ELR (cell line): ENCODE results near the gene BAZ1B.
"Not testable (repeated sequence)": the region's sequence is repeated elsewhere in the genome, so short reads cannot be mapped to it uniquely, and the experiment has no call there.

Experiments
- DNase-seq: peaks from one replicate; pipeline ENCODE4 v3.0.0-alpha.2; 2015; ENCODE audit warnings: low read depth

Gene BAZ1B, protein sequence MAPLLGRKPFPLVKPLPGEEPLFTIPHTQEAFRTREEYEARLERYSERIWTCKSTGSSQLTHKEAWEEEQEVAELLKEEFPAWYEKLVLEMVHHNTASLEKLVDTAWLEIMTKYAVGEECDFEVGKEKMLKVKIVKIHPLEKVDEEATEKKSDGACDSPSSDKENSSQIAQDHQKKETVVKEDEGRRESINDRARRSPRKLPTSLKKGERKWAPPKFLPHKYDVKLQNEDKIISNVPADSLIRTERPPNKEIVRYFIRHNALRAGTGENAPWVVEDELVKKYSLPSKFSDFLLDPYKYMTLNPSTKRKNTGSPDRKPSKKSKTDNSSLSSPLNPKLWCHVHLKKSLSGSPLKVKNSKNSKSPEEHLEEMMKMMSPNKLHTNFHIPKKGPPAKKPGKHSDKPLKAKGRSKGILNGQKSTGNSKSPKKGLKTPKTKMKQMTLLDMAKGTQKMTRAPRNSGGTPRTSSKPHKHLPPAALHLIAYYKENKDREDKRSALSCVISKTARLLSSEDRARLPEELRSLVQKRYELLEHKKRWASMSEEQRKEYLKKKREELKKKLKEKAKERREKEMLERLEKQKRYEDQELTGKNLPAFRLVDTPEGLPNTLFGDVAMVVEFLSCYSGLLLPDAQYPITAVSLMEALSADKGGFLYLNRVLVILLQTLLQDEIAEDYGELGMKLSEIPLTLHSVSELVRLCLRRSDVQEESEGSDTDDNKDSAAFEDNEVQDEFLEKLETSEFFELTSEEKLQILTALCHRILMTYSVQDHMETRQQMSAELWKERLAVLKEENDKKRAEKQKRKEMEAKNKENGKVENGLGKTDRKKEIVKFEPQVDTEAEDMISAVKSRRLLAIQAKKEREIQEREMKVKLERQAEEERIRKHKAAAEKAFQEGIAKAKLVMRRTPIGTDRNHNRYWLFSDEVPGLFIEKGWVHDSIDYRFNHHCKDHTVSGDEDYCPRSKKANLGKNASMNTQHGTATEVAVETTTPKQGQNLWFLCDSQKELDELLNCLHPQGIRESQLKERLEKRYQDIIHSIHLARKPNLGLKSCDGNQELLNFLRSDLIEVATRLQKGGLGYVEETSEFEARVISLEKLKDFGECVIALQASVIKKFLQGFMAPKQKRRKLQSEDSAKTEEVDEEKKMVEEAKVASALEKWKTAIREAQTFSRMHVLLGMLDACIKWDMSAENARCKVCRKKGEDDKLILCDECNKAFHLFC (N-terminal part only)

DNA sequence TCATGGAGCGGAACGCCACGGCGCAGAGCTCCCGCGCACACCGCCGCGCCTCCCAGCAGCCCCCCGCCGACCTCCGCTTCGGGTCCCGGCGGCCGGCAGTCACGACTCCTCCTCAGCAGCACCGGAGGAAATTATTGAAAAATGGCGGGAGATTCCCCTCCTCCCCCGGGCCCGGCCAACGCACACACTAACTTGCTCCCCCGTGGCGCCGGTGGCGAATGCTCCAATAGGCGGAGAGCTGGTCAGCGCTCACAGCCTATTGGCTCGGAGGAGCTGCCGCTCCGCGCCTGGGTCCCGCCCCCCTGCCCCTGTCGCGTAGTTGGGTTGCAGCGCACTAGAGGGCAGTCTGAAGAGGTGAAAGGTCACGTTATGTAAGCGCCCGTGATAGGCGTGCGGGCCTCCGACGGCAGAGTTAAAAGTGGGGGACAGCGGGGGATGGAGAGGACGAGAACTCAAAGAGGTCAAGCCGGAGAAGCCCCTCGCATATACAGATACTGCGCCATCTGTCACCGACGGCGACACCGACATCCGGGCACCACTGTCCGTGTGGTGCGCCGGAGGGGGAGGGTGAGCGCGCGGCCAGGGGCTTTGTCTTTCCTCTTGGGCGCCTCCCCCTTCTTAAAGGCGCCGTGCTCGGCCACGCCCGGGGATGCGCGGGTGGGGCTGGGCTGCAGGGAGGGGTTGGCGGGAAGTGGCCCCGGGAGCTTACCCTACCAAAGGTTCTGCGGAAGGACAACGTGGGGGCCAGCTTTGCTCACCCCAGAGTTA is at the start of gene BAZ1B:
BAZ1B (minus strand) TSS at position 189 of the 768 bp plus-strand sequence. CDS start 360 bp downstream, outside the sequence.
- DNase-seq, result peak; percentile 99

DNA sequence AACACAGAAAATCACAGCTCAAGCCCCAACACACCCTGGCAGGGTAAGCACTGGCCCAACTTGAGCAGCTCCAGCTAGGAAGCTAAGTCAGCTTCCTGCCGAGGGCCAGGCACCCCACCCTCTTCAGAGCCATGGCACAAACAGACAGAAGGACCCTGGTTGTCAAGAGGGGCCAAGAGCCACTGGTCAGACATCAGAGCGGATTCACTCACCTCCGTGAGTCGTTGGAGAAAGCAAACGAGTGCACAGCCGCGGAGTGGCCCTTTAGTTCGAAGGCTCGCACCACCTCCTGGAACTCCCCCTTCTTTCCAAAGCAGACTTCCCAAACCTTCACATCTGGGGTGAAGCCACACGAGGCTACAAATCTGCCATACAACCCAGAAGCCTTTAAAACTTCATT is 48.9 kb upstream of the BAZ1B start:
- no peak for DNase-seq

DNA sequence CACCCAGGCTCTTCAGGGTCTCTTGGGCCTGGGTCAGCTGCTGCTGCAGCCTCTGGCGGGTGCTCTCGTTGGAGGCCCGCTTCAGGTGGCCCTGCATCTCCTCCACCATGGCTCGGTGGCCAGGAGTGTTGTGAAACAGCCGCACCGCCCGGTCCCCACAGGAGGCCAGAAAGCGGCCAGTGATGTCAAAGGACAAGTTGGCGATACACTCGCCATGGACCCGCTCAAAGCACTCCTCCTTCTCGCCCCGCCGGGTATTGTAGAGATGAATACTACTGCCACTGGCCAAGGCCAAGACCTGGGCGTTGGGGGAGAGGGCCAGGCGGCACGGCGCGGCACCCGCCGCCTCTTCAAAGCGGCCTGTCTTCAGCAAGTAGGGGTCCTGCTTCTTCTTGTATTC is 48.4 kb upstream of the BAZ1B start:
- DNase-seq, result no peak

DNA sequence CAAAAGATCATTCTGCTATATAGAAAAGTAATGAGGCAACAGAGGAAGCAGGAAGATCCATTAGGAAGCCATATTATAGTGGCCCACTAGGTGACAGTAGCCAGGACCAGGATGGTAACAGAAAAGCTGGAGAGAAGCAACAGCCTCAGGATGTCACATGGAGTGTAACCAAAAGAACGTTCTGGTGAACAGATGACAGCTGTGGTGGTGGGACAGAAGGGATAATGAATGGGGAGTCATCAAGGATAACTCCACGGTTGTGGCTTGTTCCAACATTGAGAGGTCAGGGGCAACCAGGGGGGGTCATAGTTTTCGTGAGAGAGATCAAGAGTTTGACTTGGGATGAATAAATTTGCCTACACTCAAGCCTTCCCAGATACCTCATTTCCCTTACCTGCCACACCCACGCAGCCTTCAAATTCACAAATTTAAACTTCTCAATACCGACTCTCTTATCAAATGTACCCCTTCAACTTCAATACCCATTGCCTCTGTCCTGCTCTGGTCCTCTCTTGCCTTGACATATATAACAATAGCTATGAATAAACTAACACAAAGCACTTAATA is 47.0 kb upstream of the BAZ1B start:
- no peak for DNase-seq

DNA sequence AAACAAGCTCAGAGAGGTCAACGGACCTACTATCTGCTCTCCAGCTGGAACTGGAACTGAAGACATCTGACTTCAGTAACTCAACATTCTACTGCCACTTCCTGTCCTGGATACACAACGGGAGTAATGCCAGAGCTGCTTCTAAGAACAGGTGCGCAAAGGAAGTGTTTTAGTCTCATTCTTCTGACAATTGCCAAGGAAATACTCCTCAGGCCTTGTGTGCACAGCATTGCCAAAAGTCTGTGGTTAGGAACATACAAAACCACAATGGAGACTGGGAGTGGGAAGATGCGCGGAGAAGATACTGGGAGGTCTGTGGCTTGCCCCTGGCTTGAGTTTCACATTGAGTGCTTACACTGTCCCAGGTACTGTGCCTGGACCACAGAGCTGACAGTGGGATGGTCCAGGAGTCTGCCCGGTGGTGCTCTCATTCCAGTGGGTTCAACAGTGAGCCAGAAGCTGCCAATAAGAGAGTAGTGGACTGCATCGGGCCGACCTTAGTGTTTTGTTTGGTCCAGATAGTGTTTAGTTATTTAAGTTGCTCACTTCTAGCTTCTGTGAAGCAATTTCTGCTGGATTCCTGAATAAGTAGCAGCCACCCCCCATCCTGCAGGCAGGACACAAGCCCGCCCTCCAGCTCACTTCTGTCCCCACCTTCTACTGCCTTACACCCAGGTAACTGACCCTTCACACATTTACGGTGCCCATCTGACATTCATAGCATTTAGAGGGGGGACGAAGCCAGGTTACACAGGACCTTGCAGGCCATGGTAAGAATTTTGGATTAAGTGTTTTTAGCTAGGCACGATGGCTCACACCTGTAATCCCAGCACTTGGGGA is 46.0 kb upstream of the BAZ1B start:
- DNase-seq, result no peak

DNA sequence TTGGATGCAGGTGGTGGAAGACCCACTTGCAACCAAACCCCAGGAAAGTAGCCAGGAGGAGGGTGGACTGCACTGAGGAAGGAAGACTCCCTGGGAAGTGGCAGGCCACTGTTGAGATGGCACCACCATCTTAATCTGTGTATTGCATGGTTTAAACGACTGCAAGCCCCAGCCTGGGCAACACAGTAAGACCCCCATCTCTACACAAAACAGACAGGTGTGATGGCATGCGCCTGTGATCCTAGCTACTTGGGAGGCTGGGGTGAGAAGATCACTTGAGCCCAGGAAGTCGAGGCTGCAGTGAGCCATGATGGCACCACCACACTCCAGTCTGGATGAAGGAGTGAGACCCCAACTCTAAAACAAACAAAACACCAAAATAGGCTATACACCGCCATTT is 45.0 kb upstream of the BAZ1B start:
- DNase-seq, result no peak

DNA sequence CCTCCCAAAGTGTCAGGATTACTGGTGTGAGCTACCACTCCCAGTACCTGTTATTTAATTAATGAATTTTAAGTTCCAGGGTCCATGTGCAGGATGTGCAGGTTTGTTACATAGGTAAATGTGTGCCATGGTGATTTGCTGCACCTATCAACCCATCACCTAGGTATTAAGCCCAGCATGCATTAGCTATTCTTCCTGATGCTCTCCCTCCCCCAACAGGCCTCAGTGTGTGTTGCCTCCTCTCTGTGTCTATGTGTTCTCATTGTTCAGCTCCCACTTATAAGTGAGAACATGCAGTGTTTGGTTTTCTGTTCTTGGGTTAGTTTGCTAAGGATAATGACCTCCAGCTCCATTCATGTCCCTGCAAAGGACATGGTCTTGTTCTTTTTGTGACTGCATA is 44.3 kb upstream of the BAZ1B start:
- DNase-seq, result not testable (repeated sequence)

DNA sequence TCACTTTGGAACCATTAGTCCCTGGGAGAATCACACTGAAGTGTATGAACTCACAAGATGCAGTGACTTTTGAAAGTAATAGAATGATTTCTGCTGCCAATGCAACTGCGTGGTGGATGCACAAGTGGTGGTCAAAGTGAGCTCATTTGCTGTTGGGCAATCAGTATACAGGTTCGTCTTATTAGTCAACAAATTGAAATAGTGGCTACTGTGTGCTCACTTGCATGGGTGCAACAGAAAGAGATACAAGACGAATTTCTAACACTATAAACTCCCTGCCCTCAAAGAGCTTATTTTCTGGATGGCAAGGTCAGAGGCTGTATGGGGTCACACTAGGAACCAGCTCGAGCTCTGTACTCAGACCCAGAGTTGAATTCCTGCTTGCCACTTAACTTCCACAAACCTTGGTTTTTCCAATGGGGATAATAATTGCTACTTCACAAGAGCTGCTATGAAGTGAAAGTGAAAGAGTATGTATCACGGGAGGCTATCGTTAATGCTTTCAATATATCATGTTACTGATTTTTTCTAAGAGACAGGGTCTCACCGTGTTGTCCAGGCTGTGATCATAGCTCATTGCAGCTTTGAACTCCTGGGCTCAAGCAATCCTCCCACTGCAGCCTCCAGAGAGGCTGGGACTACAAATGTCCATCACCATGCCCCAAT is 43.7 kb upstream of the BAZ1B start:
- DNase-seq, result no peak

DNA sequence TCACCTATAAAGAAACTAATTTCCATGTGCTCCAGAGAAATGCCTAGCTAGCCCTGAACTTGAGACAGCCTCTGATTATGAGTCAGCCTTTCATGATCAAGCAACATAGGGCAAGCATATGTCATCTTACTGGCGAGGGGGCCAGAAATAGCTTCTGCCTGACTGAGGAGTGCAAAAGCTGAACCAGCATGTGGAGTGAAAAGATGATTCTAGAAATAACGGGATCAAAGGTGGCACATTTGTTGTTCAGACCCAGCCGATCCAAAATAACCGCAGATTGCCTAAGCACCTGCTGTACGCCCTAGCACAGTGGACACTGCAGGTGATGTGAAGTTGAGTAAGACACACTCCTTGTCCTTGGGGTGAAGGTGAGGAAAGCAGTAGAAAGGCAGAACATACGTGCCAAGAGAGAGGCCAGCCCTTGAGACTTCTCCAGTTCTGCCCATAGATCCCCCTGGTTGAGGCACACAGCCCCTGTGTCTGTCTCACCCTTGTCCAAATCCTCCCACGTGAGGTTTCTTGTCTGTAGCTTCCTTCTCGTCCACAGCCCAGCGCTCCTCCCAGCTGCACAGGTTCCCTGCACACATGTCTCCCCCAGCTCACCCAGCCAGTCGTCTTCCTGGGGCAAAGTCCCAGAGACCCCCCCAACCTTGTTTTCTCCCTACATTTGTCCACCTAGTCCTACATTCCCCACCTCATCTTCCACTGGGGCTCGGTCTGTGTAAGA is 38.2 kb upstream of the BAZ1B start:
- DNase-seq, result peak; percentile 89

DNA sequence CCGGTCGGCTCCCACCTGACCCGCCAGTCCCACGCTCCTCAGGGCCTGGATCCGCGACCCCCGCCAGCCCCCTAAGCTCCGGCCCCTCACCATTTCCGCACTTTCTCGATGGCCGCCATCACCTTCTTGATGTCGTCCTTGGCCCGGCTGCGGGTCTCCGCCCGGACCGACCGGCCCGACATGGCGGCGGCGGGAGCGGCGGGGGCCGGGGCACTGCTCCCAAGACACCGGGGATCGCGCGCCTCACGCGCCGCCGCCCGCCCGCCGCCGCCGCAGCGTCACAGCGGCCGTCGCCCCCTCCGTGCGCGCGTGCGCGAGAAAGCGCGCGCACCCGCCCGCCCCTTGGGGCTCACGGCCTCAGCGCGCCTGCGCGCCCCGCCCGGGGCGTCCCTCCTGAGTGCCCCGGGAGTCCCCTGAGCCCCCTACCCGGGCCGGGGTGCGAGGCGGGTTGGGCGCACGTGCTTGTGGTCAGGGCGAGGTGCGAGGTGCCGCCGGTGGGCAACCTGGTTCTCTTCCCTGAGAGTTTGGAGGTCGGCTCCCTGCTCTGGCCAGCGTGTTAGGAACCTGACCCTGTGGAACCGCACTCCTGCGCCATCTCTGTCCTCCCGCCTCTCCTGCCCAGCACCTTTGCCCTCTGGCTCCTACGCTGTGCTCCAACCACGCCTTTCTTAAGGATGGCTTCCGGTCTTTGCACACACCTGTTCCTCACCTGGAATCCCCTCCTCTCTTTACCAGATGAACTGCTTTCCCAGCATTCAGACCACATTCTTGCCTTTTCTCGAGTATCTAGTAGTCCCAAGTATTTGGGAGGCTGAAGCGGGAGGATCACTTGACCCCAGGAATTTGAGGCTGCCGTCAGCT is 35.5 kb upstream of the BAZ1B start, which contains the start of gene BCL7B:
BCL7B (minus strand) TSS at position 294 of the 861 bp plus-strand sequence; CDS start at position 182, 112 bp downstream.
- peak; percentile 69 for DNase-seq

DNA sequence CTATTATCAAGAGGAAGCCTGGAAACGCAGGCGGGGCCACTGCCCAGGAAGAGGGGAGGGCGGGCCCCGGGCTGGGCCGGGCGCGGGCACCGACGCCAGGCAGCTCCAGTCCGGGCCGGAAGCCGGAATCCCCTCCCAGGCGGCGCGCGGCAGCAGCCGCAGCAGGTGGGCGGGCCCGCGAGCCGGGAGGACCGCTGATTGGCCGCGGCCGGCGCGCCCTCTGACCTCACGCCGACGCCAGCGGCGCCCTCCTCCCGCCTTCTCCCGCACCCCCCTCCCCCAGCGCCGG is 35.0 kb upstream of the BAZ1B start:
- peak; percentile 92 for DNase-seq

DNA sequence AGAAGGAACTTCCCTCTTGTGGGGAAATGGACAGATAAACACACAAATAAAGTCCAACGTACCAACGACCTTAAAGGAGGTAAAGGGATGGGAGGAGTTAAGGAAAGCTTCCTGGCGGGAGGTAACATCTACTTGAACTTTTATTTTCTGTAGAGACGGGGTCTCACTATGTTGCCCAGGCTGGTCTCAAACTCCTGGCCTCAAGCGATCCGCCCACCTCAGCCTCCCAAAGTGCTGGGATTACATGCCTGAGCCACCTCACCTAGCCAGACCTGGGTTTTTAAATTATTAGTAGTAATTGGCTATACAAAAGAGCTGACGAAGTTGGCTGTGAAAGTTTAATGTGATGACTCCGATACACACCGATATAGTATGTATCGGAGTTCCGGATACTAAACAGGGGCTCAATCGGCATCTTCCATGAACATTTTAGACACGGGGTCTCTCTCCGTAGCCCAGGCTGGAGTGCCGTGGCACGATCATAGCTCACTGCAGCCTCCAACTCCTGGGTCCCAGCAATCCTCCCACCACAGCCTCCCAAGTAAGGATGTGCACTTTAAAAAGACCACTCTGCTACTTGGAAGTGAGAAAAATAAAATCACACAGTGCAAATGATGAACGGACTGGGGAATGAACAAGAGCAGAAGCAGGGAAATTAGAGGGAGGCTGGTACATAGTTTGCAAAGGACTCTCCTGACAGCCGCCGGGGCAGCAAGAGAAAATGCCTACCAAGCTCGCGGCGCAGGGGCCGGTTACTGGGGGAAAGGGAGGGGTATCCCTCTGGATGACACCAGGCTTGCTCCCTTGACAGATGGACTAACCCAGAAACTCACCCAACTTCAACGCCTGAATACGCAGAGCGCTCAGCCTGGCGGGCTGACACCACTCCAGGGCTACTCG is 34.4 kb upstream of the BAZ1B start:
- DNase-seq, result no peak

DNA sequence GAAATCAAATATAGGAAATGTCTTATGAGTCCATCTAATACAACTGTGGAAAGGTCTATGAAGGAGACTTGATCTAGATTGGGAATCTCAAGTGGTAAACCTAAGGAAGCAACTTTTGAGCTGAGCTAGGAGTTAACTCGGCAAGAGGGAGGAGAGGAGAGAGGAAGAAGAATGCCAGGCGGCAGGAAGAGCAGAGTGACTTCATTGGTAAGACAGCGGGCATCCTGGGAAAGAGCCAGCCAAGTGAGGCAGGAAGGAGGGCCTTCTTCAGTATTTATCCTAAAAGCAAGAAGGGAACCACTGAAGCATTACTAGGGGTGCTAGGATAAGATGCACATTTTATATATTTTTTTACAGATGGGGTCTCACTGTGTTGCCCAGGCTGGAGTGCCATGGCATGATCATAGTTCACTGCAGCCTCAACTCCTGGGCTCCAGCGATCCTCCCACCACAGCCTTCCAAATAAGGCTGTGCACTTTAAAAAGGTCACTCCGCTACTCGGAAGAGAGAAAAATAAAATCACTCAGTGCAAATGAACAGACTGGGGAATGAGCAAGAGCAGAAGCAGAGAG is 33.4 kb upstream of the BAZ1B start:
- peak; percentile 24 for DNase-seq

DNA sequence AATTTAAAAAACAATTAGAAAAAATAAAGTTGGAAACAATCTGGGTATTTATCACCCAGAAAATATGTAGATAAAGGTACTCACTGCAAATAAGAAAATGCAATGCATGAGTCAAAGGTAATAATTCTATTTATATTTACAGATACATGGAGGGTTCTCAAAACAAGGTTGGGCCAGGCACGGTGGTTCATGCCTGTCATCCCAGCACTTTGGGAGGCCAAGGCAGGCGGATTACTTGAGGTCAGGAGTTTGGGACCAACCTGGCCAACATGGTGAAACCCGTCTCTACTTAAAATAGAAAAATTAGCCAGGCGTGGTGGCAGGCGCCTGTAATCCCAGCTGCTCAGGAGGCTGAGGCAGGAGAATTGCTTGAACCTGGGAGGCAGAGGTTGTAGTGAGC is 28.0 kb upstream of the BAZ1B start:
- DNase-seq, result not testable (repeated sequence)

DNA sequence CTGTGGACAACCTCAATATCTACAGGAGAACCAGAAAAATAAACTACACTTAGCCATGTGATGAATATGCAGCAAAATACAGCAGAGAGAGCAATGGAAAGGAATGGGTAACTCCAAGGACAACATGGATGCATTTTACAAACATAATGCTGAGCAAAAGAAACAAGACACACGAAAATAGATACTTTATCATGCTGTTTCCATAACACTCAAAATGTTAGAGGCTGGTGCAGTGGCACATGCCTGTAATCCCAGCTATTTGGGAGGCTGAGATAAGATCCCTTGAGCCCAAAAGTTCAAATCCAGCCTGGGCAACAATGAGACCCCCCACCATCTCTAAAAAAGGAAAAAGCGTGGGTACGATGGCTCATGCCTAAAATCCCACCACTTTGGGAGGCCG is 27.1 kb upstream of the BAZ1B start:
- DNase-seq, result no peak

DNA sequence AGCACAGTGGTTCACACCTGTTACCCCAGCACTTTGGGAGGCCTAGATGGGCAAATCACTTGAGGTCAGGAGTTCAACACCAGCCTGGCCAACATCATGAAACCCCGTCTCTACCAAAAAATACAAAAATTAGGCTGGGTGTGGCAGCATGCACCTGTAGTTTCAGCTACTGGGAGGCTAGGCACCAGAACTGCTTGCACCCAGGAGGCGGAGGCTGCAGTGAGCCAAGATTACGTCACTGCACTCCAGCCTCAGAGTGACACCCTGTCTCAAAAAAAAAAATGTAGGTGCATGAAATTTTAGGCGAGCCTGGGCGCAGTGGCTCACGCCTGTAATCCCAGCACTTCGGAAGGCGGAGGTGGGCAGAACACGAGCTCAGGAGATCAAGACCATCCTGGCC is 25.7 kb upstream of the BAZ1B start:
- DNase-seq, result no peak

DNA sequence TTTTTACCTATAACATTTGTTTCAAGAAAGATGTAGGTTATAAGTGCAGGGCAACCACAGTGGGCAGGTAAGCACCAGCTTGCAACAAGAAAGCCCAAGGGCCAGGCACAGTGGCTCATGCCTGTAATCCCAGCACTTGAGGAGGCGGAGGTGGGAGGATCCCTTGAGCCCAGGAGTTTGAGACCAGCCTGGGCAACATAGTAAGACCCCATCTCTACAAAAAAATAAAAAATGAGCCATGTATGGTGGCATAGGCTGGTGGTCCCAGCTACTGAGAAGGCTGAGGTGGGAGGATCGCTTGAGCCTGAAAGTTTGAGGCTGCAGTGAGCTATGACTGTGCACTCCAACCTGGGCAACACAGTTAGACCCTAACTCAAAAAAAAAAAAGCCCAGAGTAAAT is 22.6 kb upstream of the BAZ1B start:
- DNase-seq, result no peak
